Posterior vena cava (tissue), 2 donors: ENCODE data around the gene LY6G6D. TPM values are rescaled to one million over a fixed set of nuclear protein-coding genes. Genes with fewer than 3 reads are reported as not detected.

ENCODE experiments used
- microRNA-seq, 2 donors: library from miRNA; unstranded; fragments of <30 nt; microRNA quantifications; one replicate each; pipeline ENCODE4 v1.2.0, GENCODE V29; 2020 to 2021; ENCODE audit warnings: borderline microRNAs expressed in 2 of 2
- total RNA-seq, 2 donors: library from RNA; stranded (reverse); fragmentation: NEBNext Ultra II Directional; extraction: Animal tissue kit (Norgen Biotek cat#: 25700); gene quantifications; one replicate each; pipeline ENCODE4 v1.2.1, GENCODE V29; 2021
- donor health status: DM: yes; HTN: yes; CAD: no.
- donor health status: DM: yes; HTN: yes; CAD: no.

Gene LY6G6D
- total RNA-seq, 2 donors from 2014 or later: not detected

Small RNAs within 50 kb of the gene (microRNA-seq; reads per million reads assigned to microRNA genes)
- gene MIR4646: 0.26 to 0.65 reads per million in 2 donors

Other genes with a start within 250 kb of the LY6G6D start
- 1 to 10 TPM; 2.9 to 4.1 TPM for gene MICB, start 217.2 kb upstream of the LY6G6D start, total RNA-seq
- not detected for gene MCCD1, start 186.4 kb upstream of the LY6G6D start, total RNA-seq
- gene DDX39B, start 173.3 kb upstream of the LY6G6D start, total RNA-seq: 100 to 1,000 TPM; 165 to 180 TPM
- gene ATP6V1G2, start 168.7 kb upstream of the LY6G6D start, total RNA-seq: 1 to 10 TPM in 1 of 2 donors, under 1 TPM in 1; 0.43 to 1.2 TPM
- 10 to 100 TPM; 12.0 to 13.2 TPM for gene NFKBIL1, start 167.7 kb upstream of the LY6G6D start, total RNA-seq
- not detected for gene LTA, start 143.1 kb upstream of the LY6G6D start, total RNA-seq
- gene TNF, start 139.8 kb upstream of the LY6G6D start, total RNA-seq: under 1 TPM; 0.81 to 0.93 TPM
- gene LTB, start 132.9 kb upstream of the LY6G6D start, total RNA-seq: 1 to 10 TPM in 1 of 2 donors, under 1 TPM in 1; 0.90 to 1.6 TPM
- 10 to 100 TPM in 1 of 2 donors, 1 to 10 TPM in 1; 9.2 to 24.8 TPM for gene LST1, start 129.1 kb upstream of the LY6G6D start, total RNA-seq
- not detected for gene NCR3, start 122.3 kb upstream of the LY6G6D start, total RNA-seq
- gene AIF1, start 100.1 kb upstream of the LY6G6D start, total RNA-seq: 10 to 100 TPM; 18.1 to 68.7 TPM
- gene PRRC2A, start 94.6 kb upstream of the LY6G6D start, total RNA-seq: 100 to 1,000 TPM; 119 to 133 TPM
- 100 to 1,000 TPM; 146 to 193 TPM for gene BAG6, start 62.7 kb upstream of the LY6G6D start, total RNA-seq
- gene APOM, start 59.5 kb upstream of the LY6G6D start, total RNA-seq: 1 to 10 TPM in 1 of 2 donors, under 1 TPM in 1; 0.60 to 1.2 TPM
- gene C6orf47, start 54.6 kb upstream of the LY6G6D start, total RNA-seq: 10 to 100 TPM; 18.8 to 19.3 TPM
- 10 to 100 TPM in 1 of 2 donors, 1 to 10 TPM in 1; 7.8 to 10.1 TPM for gene GPANK1, start 50.4 kb upstream of the LY6G6D start, total RNA-seq
- gene CSNK2B, start 49.3 kb upstream of the LY6G6D start, total RNA-seq: 10 to 100 TPM; 85.2 to 90.4 TPM
- gene LY6G5B, start 45.4 kb upstream of the LY6G6D start, total RNA-seq: 1 to 10 TPM; 9.5 to 9.8 TPM
- gene LY6G5C, start 34.3 kb upstream of the LY6G6D start, total RNA-seq: 1 to 10 TPM; 1.7 to 1.9 TPM
- 10 to 100 TPM; 38.3 to 39.4 TPM for gene ABHD16A, start 12.0 kb upstream of the LY6G6D start, total RNA-seq
- gene LY6G6F, start 8.5 kb upstream of the LY6G6D start, total RNA-seq: not detected
- not detected for gene LY6G6C, start 6.4 kb downstream of the LY6G6D start, total RNA-seq
- gene MPIG6B, start 8.0 kb downstream of the LY6G6D start, total RNA-seq: 1 to 10 TPM in 1 of 2 donors, under 1 TPM in 1; 0.52 to 1.1 TPM
- gene DDAH2, start 14.0 kb downstream of the LY6G6D start, total RNA-seq: 10 to 100 TPM; 88.3 to 97.4 TPM
- 100 to 1,000 TPM; 272 to 402 TPM for gene CLIC1, start 21.2 kb downstream of the LY6G6D start, total RNA-seq
- 1 to 10 TPM; 7.7 to 9.8 TPM for gene MSH5, start 24.7 kb downstream of the LY6G6D start, total RNA-seq
- gene SAPCD1, start 47.3 kb downstream of the LY6G6D start, total RNA-seq: not detected
- gene VWA7, start 62.0 kb downstream of the LY6G6D start, total RNA-seq: under 1 TPM; 0.37 to 0.48 TPM
- gene VARS1, start 80.4 kb downstream of the LY6G6D start, total RNA-seq: 10 to 100 TPM; 49.0 to 60.8 TPM
- gene LSM2, start 91.6 kb downstream of the LY6G6D start, total RNA-seq: 10 to 100 TPM; 38.7 to 39.7 TPM
- gene HSPA1L, start 99.9 kb downstream of the LY6G6D start, total RNA-seq: 1 to 10 TPM; 1.4 to 1.7 TPM
- 100 to 1,000 TPM; 157 to 187 TPM for gene HSPA1A, start 100.2 kb downstream of the LY6G6D start, total RNA-seq
- 100 to 1,000 TPM in 1 of 2 donors, 10 to 100 TPM in 1; 89.8 to 106 TPM for gene HSPA1B, start 112.4 kb downstream of the LY6G6D start, total RNA-seq
- 10 to 100 TPM; 22.2 to 29.0 TPM for gene NEU1, start 147.5 kb downstream of the LY6G6D start, total RNA-seq
- under 1 TPM; 0.33 to 0.65 TPM for gene SLC44A4, start 163.6 kb downstream of the LY6G6D start, total RNA-seq
- 10 to 100 TPM; 24.0 to 26.8 TPM for gene EHMT2, start 182.3 kb downstream of the LY6G6D start, total RNA-seq
- 1 to 10 TPM; 3.6 to 4.2 TPM for gene ZBTB12, start 186.7 kb downstream of the LY6G6D start, total RNA-seq
- 10 to 100 TPM; 14.0 to 59.6 TPM for gene C2, start 212.4 kb downstream of the LY6G6D start, total RNA-seq
- gene CFB, start 230.7 kb downstream of the LY6G6D start, total RNA-seq: 10 to 100 TPM; 35.8 to 83.3 TPM
- gene NELFE, start 243.6 kb downstream of the LY6G6D start, total RNA-seq: 10 to 100 TPM; 41.6 to 52.0 TPM
- gene SKIC2, start 243.8 kb downstream of the LY6G6D start, total RNA-seq: 10 to 100 TPM; 41.6 to 42.9 TPM